NCI-H1105 (cell line): Measurements from ENCODE around the gene OSM.
A peak's percentile ranks its signal among the peaks of the same experiment; 100 is the strongest.

Experiments
- DNase-seq: peaks from one replicate; lab custom pipeline; 2025; lab: John Stamatoyannopoulos, UW

OSM gene

GRCh38 chr22:30263883-30264282 is 2.8 kb downstream of the OSM start:
- DNase-seq: no peak

- peak; percentile 66 for DNase-seq
Measured at GRCh38 chr22:30262917-30263741, 3.5 kb downstream of the OSM start.

GRCh38 chr22:30262112-30262511 is 4.5 kb downstream of the OSM start:
- DNase-seq: no peak

- no peak for DNase-seq
Measured at GRCh38 chr22:30261134-30261533, 5.5 kb downstream of the OSM start.

GRCh38 chr22:30260682-30261081 is 6.0 kb downstream of the OSM start:
- no peak for DNase-seq

- no peak for DNase-seq
Measured at GRCh38 chr22:30260276-30260675, 6.4 kb downstream of the OSM start.

GRCh38 chr22:30254314-30254713 is 12.3 kb downstream of the OSM start:
- no peak for DNase-seq

GRCh38 chr22:30253205-30253852 is 13.3 kb downstream of the OSM start:
- peak; percentile 58 for DNase-seq

- no peak for DNase-seq
Measured at GRCh38 chr22:30252411-30253204, 14.0 kb downstream of the OSM start.

- DNase-seq: peak; percentile 3
Measured at GRCh38 chr22:30251711-30252110, 14.9 kb downstream of the OSM start.

GRCh38 chr22:30250661-30251267 is 15.9 kb downstream of the OSM start:
- no peak for DNase-seq

- DNase-seq: no peak
Measured at GRCh38 chr22:30250039-30250565, 16.5 kb downstream of the OSM start.

- DNase-seq: no peak
Measured at GRCh38 chr22:30249049-30250038, 17.3 kb downstream of the OSM start.

GRCh38 chr22:30248484-30248883 is 18.2 kb downstream of the OSM start:
- no peak for DNase-seq

GRCh38 chr22:30247974-30248373 is 18.7 kb downstream of the OSM start:
- no peak for DNase-seq

- no peak for DNase-seq
Measured at GRCh38 chr22:30247561-30247960, 19.1 kb downstream of the OSM start.

- DNase-seq: no peak
Measured at GRCh38 chr22:30246814-30247376, 19.8 kb downstream of the OSM start.

GRCh38 chr22:30245985-30246813 is 20.5 kb downstream of the OSM start, which contains the start of gene LIF:
LIF (minus strand) TSS chr22:30246759; CDS start chr22:30246695, 64 bp downstream.
- DNase-seq: no peak

- no peak for DNase-seq
Measured at GRCh38 chr22:30245181-30245984, 21.3 kb downstream of the OSM start.
